Right renal pelvis (tissue), 4 donors: ENCODE measurements around the gene METTL24. TPM values are rescaled to one million over a fixed set of nuclear protein-coding genes. Genes with fewer than 3 reads are reported as not detected.
"Not testable (repeated sequence)": the region's sequence is repeated elsewhere in the genome, so short reads cannot be mapped to it uniquely, and the experiment has no call there.

Experiments used
- DNase-seq, 4 donors: peaks; one replicate each; pipeline ENCODE4 v3.0.0-alpha.2; 2013; ENCODE audit warnings: low read depth in 4 of 4, low spot score in 3 of 4, missing footprints in 1 of 4
- polyA plus RNA-seq, 4 donors: library from polyadenylated mRNA; unstranded; fragments of 120-200 nt; gene quantifications; one replicate each; pipeline ENCODE4 v1.2.1, GENCODE V29; 2013; ENCODE audit not compliant: insufficient read length in 4 of 4

The METTL24 gene
- polyA plus RNA-seq, 4 donors, result 11.9 to 17.3 (median 14.0) TPM

DNA sequence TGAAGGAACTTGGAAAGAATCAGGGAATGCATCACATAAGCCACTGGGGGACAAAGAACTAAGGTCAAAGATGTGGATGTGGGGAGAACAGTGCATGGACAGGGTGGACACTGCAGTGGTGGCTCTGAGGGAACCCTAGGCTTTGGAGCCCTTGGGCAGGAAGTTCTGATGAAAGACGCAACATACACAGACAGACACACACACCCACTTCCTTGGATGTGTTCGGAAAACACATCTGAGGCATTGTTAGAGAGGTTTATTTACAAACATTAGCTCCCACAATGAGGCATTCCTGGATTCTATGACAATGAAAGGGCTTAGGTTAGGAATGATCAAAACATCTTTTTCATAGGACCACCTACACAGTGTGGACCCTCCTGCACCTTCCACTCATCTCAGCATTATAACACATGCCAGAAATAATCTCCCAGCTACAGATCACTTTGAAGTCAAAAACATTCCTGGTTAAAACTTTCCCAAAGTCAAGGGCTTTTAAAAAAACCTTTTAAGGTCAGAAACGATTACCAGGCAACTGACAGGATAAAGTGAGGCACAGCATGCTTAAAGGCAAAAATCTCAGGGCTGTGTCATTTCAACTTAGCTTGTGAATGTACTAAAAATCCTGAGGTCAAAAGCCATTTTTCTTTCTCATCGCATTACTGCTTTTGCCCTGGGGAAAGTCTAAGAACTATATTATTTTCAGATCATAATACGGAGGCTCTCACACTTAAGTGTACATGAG, 6.4 kb upstream of the METTL24 start:
- no peak for DNase-seq

DNA sequence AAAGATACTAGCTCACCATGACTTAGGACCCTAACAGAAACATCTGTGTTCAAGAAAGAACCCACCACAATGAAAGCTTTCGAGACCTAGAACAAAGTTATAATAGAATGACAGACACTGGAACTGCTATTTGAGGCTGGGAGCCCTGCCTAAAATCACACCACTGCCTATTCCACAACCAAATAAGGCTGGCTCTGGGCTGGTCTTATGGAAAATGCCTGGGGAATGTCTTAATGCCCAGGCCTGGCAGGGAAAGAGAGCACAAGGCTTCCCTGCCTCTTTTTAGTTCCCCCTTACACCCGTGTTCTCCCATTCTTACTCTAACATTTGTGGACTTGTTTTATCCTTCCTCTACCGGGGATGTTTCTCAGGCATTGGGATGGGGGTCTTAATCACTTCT, 5.6 kb upstream of the METTL24 start:
- no peak for DNase-seq

DNA sequence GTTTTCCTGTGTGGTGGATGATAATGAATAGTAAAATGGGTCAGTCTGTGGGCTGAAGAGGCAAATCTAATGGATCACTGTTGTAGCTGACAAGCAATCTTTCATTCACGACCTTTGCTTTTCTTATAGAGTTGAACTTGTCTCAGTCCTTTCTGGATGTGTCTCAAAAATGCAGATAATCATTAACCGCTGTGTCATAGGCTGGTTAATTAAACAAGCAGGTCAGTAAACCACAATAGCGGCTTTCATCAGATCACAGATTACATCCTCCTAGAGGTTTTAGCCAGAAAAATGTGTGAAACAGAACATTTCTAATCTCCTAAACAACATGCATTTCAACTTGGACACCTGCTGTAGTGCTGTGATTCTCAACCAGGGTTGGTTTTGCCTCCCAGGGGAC, 2.5 kb upstream of the METTL24 start:
- DNase-seq, result no peak

DNA sequence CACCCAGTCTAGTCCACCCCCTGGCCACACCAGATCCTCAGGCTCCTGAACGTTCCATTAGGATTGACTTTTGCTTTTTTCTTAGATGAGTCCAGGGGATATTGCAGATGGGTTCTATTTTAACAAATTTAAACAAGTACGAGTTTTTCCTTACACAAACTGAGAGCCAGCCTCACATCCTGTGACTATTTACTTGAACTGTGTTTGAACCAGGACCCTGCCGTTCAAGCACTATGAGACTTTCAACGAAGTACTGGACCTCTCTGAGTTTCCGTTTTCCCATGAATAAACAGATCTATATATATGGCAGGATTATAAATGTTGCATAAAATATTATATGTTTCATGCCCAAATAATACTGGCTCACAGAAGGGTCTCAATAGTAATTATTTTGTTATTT, 1.4 kb upstream of the METTL24 start:
- DNase-seq, result no peak

DNA sequence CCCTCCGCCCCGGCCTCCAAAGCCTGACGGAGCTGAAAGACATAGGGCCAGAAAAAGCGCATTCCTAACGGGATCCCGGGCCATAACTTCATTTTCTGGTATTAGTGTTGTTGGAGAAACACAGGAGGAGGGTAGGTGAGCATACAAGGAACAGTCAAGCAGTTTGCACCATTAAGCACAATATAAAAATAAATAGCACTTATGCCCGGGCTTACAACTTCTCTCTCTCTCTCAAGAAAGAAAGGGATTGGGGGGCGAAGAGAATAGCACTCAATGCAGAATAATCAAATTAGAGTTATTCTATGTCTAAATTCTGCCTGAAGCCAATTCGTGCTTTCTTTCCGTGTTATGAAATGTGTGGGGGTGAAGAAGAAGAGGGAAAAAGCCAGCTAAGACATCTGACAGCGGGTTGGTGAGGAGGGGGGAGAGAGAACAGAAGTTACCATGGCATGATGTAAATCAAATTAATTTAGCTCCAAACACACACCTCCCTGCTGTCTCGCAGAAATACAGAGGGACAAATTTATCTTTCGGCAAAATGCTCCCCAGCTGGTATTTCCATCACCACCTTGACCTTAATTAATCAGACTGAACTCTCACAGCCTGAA, 508 bp upstream of the METTL24 start:
- no peak for DNase-seq

DNA sequence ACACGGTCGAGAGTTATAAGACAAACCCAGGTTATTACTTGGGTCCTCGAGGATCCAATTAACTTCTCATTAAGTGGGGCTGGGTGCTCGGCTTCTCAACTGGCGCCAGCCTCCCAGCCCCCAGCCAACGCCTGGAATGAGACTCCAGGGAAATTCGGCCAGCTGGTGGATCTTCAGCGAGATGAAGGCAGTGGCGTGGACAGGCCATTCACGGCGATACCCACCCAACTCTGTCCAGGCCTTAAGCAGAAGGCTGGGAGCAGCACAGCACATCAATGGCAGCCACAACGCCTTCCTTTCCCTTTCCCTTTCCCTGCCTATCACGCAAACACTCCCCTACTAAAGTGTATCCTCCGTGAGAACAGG, 868 bp downstream of the METTL24 start:
- no peak for DNase-seq

DNA sequence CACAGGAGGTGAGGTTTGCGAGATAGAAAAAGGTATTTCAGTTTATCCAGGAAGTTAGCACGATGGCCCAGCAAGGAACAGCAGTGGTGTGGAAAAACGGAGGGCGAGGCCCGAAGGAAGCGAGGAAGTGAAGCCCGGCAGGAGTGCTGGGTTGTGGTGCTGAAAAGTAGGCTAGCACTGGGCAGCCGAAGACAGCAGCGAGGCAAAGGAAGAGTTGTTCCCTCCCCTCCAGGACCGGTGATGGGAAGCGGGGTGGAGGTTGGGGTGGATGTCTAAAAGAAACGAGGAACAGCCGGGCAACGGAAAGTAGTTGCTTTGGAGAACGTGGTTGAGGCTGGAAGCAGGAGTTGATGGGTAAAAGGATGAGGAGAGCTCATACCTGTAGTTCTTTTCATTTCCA, 1.4 kb downstream of the METTL24 start:
- DNase-seq, result no peak

DNA sequence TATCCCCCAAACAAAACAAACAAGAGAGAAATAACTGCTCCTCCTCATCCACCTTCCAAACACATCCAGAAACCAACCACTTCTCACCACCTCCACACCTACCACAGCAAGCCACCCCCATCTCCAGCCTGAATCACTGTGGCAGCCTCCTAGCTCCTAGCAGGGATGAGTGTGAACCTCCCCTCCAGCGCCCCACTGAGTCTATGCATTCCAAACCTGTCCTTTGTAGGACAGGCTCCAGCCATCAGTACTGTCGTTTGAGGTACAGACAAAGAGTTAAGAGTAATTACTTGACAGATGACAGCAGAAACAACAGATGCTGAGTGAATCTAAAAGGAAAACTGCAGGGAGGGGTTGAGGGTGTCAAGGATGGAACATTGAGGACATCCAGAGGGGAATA, 2.4 kb downstream of the METTL24 start:
- DNase-seq, result no peak

DNA sequence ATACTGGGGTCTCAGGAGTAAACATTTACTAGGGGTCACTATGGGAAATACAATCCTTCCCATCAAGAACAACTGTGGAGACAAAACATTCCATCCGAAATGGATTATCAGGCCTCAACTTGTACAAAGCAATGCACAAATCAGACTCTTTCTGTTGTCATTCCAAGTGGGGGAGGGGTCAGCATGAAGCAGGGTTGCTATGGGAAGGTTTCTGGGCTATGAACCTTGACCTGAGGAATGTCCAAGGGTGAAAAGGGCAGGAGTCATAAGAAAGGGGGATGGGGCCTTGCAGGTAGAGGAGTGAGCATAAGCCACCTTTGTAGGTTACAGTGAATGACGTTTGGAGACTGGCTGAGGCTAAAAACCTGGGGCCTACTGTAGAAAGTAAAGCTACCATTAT, 3.1 kb downstream of the METTL24 start:
- DNase-seq, result no peak

DNA sequence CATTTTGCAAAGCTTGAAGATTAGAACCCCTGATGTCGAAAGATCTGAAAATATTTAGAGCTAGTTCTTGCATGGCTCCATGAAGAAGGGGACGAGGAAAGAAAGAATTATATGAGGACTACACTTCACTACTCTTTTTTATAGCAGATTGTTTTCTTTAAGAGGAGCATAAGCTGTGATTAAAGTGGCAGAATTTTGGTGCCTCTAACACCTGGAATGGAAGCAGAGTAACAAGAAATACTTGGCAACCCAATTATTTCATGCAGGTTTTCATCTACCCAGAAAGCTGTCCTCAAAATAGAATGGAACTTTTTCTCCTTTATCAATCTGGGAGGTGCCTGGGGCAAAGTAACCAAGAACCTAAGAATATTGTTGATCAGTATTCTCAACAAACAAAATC, 4.0 kb downstream of the METTL24 start:
- no peak for DNase-seq

DNA sequence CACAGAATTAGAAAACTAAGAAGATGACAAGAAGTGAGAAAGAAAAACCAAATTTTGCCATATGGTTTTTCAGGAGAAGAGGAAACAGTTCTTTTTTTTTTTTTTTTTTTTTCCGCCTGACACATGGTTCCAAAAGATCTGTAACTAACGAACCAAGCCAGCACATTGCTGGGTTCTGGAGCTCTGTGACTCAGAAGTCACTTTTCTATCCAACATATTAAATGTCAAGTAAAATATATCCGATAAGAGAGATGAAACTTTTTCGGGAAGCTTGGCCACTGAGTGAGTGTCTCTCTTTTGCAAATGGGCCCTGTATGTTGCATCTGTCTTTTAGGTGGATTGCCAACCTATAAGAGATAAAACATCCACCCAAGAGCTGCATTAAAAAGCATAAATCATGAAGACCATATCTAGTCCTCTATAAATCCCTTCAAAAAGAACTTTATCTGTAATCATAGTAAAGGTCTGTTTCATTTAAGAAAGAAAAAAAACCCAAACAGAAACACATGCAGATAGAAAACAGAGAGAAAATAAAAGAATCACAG, 4.6 kb downstream of the METTL24 start:
- DNase-seq, result no peak

DNA sequence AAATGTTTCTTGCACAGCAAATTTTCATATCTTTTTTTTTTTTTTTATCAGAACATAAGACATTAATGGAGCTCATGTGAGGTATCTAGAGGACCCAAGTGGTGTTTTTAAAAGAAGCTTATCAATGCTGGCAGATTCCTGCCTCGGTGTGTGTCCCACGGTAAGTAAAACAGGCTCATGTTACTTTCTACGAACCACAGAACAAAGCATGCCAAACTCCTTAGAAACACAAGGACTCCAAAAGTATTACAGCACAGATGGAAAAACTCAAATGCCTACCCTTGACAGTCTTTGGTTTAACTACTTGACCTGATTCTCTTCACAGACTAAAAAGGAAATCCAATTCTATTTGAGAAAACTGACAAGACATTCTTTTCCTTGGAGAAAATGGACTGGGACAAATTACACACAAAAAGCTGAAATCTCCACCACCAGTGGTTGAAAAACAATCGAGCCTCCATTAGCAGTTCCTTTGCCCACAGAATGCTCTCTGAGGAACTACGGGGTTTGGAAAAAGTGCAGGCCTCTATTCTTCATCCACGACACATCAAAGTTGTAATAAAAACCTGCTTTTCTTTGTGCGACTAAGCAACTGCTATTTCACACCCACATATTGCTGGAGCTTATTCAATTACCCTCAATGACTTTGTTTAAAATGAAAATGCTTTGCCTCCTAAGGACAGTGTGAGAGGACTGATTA, 5.4 kb downstream of the METTL24 start:
- DNase-seq, result no peak

DNA sequence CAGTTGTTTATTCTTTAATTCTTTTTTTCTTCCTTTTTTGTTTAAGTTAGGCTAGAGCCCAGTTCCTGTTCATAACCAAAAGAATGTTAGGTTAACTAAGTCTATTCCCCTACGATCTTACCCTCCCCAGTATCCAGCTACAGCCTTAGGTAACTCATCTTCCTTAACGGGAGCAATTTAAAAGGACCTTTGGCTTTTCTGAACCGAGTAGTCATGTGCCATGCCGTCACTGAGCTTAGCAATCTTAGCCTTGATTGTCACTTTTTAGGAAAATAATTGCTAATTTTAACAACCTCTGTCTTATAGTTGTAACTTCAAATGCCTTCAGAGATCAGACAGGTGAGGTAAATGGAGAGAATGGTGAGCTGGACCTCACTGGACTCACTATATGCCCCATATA, 6.2 kb downstream of the METTL24 start:
- no peak for DNase-seq

DNA sequence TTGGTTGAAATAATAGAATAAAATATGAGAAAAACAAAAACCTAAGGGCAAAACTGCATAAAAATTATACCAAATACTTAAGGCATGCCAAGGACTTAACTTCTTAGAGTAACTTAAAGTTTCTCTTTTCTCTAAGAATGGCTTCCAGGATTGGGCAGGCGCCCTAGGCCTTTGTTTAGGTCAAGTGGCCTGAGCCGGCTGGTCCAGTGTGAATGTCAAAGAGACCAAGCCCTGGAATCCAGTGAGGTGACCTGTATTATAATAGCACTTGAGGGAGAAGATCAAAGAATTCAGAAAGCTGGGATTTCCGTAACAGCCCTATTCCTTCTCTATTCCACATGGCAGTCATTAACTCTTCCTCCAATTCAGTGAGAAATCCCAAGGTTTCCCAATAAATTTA, 6.6 kb downstream of the METTL24 start:
- no peak for DNase-seq

DNA sequence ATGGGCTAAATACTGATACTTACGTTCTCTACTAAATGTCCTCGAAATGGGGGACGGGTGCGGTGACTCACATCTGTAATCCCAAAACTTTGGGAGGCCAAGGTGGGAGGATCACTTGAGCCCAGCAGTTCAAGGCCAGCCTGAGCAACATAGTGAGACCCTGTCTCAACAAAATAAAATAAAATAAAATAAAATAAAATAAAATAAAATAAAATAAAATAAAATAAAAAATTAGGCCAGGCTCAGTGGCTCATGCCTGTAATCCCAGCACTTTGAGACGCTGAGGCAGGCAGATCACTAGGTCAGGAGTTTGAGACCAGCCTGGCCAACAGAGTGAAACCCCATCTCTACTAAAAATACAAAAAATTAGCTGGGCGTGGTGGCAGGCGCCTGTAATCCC, 7.6 kb downstream of the METTL24 start:
- DNase-seq, result not testable (repeated sequence)

DNA sequence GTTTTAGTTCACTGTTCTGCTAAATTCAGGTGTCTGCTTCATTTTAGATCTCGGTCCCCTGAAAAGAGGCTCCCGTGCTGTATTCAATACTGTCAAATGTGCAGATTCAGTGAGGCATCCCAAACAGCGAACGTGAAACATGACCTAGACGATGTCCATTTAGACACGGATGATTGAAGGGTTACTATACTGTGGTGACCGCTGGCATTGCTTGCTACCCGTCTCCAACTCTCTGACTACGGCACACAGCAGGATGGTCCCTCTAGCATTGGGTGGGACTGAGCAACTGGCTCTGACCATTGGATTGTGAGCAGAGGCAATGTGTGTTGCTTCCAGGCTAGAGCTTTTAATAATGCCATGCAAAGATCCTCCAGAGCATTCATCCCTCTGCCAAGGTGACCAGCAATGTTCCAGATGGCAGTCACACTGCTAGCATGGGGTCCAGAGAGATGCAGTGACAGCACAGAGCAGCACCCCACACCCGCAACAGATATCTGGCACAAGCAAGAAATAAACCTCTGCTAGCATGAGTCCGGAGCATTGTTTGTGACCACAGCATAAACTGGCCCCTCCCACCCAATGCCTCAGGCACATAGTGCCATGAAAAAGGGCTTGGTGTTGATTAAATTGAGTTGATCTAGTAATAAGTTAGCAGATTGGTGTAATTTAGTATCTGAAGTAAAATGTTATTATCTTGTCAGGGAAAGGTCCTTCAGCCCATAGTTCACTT, 9.0 kb downstream of the METTL24 start:
- no peak for DNase-seq

DNA sequence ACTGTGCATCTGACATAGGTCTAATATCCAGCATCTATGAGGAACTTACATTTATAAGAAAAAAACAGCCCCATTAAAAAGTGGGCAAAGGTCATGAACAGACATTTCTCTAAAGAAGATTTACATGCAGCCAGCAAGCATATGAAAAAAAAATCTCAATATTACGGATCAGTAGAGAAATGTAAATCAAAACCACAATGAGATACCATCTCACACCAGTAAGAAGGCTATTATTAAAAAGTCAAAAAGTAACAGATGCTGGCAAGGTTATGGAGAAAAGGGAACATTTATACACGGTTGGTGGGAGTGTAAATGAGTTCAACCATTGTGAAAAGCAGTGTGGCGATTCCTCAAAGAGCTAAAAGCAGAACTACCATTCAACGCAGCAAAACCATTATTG, 13.1 kb downstream of the METTL24 start:
- no peak for DNase-seq

DNA sequence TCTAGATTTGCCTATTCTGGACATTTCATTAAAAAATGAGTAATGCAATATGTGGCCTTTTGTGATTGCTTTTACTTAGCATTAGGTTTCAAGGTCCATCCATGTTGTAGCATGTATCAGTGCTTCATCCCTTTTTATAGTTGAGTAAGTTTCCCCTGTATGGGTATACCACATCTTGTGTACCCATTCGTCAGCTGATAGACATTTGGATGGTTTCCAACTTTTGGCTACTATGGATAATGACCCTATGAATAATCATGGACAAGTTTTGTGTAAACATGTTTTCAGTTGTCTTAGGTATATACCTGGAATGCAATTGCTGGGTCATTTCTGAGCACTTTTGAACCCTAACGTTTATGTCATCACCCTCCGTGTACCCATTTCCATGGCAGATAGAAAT, 15.4 kb downstream of the METTL24 start:
- DNase-seq, result no peak

DNA sequence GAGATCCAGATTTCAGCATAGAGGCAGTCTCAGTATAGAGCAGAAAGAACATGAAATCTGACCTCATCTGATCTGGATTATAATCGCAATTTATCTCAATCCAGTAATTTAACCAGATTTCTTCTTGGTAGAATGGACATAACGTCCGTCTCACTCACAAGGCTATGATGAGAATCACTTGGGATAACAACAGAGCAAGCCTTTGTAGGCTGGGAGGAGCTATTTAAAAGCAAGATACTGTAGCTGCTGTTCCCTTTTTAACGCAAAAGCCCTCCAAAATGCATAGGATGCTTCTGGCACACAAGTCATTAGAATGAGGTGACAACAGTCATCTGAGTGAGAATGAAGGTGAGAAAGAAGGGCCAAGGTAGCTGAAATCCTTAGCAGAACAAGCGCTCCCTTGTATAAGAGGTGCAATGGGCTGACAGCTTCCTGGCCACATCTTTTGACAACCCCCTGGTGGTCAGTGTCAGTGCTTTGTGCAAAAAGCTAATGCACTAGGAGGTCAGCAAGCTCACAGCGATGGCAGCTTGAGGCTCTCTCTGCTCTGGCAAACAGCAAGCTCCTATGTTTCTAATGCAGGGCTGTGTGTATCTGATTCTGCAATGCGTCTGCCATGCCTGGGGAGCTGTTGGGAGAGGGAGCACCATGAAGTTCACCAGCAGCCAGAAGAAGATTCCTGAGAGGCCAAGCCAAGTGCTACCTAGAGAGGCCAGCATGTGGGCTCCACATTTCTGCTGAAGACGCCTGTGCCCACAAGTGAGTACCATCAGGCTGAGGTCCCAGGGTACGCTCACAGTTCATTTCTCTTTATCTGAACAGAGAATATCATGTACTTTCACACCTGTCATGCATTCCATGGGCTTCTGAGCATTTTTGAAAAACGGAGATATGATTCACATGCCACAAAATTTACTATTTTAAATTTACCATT, 16.2 kb downstream of the METTL24 start:
- DNase-seq, result no peak

DNA sequence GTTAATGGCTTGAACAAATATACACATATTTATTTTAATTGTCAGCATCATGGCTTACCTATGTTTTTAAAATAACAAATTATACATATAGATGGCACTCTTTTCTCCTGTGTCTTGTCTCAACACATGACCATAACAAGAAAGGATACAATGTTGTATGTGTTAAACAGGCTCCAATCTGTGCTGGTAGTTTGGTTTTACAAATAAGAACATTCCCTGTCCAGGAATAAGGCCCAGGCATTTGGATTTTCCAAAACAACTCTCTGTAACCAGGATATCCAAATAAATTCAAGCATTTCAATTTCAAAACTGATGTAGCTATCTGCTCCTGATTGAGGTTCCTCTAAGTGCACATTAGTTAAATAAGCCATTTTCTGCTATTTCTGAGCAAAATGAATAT, 17.1 kb downstream of the METTL24 start:
- no peak for DNase-seq
